Measurements from ENCODE around the gene FOCAD. TPM values are rescaled to one million over a fixed set of nuclear protein-coding genes. Genes with fewer than 3 reads are reported as not detected.
A peak's percentile ranks its signal among the peaks of the same experiment; 100 is the strongest.

Gene FOCAD
- total RNA-seq, 1 donor from 2014 or later, result 38.4 TPM

- Mint-ChIP-seq H3K27ac (ENCODE audit: unreplicated experiment) (no peak overlapping the region), H3K27me3 (ENCODE audit: unreplicated experiment) (no peaks in the 10 kb centered on the region), H3K36me3 (ENCODE audit: unreplicated experiment) (peaks cover 42% of the 10 kb centered on the region), H3K4me3 (ENCODE audit: unreplicated experiment) (no peak overlapping the region), H3K4me1 (ENCODE audit: unreplicated experiment) (peaks cover 23% of the 10 kb centered on the region), H3K9me3 (ENCODE audit: unreplicated experiment) (no peaks in the 10 kb centered on the region)
- no peak for DNase-seq (ENCODE audit: extremely low spot score, unreplicated experiment)
- no peak for TF ChIP-seq CTCF (IDR thresholded peaks at IDR 0.05)
Measured at GRCh38 chr9:20994486-20994885, 310.4 kb downstream of the FOCAD start.

DNA sequence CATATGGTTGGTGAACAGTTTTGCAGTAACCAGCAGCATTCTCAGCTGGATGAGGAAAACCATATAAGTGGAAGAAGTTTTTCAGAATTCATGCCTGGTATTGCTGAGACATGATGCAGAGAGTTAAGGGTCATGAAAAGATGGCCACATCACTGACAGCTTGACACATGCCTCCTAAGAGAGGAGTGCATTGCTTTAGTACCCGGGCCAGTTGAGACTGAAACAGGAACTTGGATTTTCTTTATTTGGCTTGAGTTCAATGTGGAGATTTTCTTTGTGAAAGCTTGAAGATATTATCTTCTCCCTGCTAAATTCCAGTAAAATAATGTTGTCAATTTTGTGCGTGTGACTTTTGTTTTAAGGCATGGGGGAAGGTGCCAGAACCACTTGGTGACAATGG, 311.6 kb downstream of the FOCAD start:
- no peak for TF ChIP-seq CTCF (IDR thresholded peaks at IDR 0.05)
- no peak overlapping the region for H3K27ac Mint-ChIP-seq (ENCODE audit: unreplicated experiment)
- H3K4me3 Mint-ChIP-seq (ENCODE audit: unreplicated experiment), result no peak overlapping the region
- peaks cover 3% of the 10 kb centered on the region for H3K9me3 Mint-ChIP-seq (ENCODE audit: unreplicated experiment)
- no peaks in the 10 kb centered on the region for H3K27me3 Mint-ChIP-seq (ENCODE audit: unreplicated experiment)
- H3K36me3 Mint-ChIP-seq (ENCODE audit: unreplicated experiment), result peaks cover 38% of the 10 kb centered on the region
- H3K4me1 Mint-ChIP-seq (ENCODE audit: unreplicated experiment), result peaks cover 14% of the 10 kb centered on the region
- DNase-seq (ENCODE audit: extremely low spot score, unreplicated experiment), result no peak

DNA sequence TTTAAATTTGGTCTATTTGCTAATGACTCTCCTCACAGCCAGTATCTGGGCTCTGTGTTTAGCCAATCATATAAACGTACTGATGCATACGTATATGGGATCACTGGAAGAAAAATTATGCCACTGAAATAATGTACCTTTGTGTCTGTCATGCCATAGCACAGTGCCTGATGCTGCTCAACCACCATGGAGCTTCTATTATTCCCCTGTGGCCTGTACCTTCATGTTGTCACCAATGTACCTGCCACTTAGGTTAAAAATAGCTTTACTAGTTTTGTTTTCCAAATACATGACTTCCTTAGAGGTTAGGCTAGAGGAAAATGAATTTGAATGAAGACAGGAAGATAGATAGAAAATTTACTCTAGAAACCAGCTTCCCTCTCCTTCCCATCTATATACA, 312.8 kb downstream of the FOCAD start:
- Mint-ChIP-seq H3K27me3 (ENCODE audit: unreplicated experiment) (no peaks in the 10 kb centered on the region), H3K27ac (ENCODE audit: unreplicated experiment) (no peak overlapping the region), H3K4me1 (ENCODE audit: unreplicated experiment) (peaks cover 15% of the 10 kb centered on the region), H3K9me3 (ENCODE audit: unreplicated experiment) (peaks cover 12% of the 10 kb centered on the region), H3K36me3 (ENCODE audit: unreplicated experiment) (peaks cover 37% of the 10 kb centered on the region), H3K4me3 (ENCODE audit: unreplicated experiment) (no peak overlapping the region)
- DNase-seq (ENCODE audit: extremely low spot score, unreplicated experiment), result no peak
- no peak for TF ChIP-seq CTCF (IDR thresholded peaks at IDR 0.05)

GRCh38 chr9:20997503-20998076, 313.5 kb downstream of the FOCAD start:
- DNase-seq (ENCODE audit: extremely low spot score, unreplicated experiment), result no peak
- H3K27ac Mint-ChIP-seq (ENCODE audit: unreplicated experiment), result peak overlapping the region; percentile 45
- H3K4me3 Mint-ChIP-seq (ENCODE audit: unreplicated experiment), result no peak overlapping the region
- H3K9me3 Mint-ChIP-seq (ENCODE audit: unreplicated experiment), result peaks cover 14% of the 10 kb centered on the region
- H3K36me3 Mint-ChIP-seq (ENCODE audit: unreplicated experiment), result peaks cover 37% of the 10 kb centered on the region
- TF ChIP-seq CTCF (IDR thresholded peaks at IDR 0.05), result no peak
- H3K4me1 Mint-ChIP-seq (ENCODE audit: unreplicated experiment), result peaks cover 18% of the 10 kb centered on the region
- no peaks in the 10 kb centered on the region for H3K27me3 Mint-ChIP-seq (ENCODE audit: unreplicated experiment)

- Mint-ChIP-seq H3K36me3 (ENCODE audit: unreplicated experiment) (peaks cover 23% of the 10 kb centered on the region), H3K4me3 (ENCODE audit: unreplicated experiment) (no peak overlapping the region), H3K4me1 (ENCODE audit: unreplicated experiment) (peaks cover 18% of the 10 kb centered on the region), H3K27me3 (ENCODE audit: unreplicated experiment) (no peaks in the 10 kb centered on the region), H3K9me3 (ENCODE audit: unreplicated experiment) (peaks cover 14% of the 10 kb centered on the region), H3K27ac (ENCODE audit: unreplicated experiment) (no peak overlapping the region)
- no peak for TF ChIP-seq CTCF (IDR thresholded peaks at IDR 0.05)
- DNase-seq (ENCODE audit: extremely low spot score, unreplicated experiment), result no peak
Measured at GRCh38 chr9:21001581-21001980, 317.5 kb downstream of the FOCAD start.

Measured in osteocyte (in vitro differentiated cells).